Naive thymus-derived CD8-positive, alpha-beta T cell (primary cell): ENCODE results near the gene NOCT. TPM values are rescaled to one million over a fixed set of nuclear protein-coding genes. Genes with fewer than 3 reads are reported as not detected.
"Not testable (repeated sequence)": the region's sequence is repeated elsewhere in the genome, so short reads cannot be mapped to it uniquely, and the experiment has no call there.

ENCODE experiments used
- ATAC-seq, 2 donors: fragments of 150-1000 bp; cut with Tn5 transposase in 1 of 2; sonication (Bioruptor Pico), chemical (Tn5 transposase) in 1 of 2; 1 replicate in 1 of 2; 2 replicates in 1 of 2; pipeline ENCODE4 v1.10.0; 2021; ENCODE audit warnings: mild to moderate bottlenecking in 2 of 2, moderate library complexity in 2 of 2
- POLR2A ChIA-PET: fragments of 350-600 bp; sonication (Branson Sonifier 250); formaldehyde crosslinking; loops from one replicate; lab custom pipeline; 2021; ENCODE audit warnings: antibody characterized with exemption; lab: Charles Lee
- DNase-seq, 10 donors: peaks; one replicate each; pipeline versions ENCODE4 v3.0.0 to v3.0.0-alpha.2; 2020 to 2022
- H3K27ac Mint-ChIP-seq, 10 donors: one replicate each; pipeline ENCODE4 v1.8.0; 2020 to 2022; ENCODE audit warnings: mild to moderate bottlenecking in 10 of 10, mixed read lengths in 10 of 10, moderate library complexity in 4 of 10, inconsistent platforms in 1 of 10
- H3K27me3 Mint-ChIP-seq, 5 donors: one replicate each; pipeline ENCODE4 v1.8.0; 2021 to 2022; ENCODE audit warnings: mixed read lengths in 5 of 5
- H3K36me3 Mint-ChIP-seq, 3 donors: one replicate each; pipeline ENCODE4 v1.8.0; 2020 to 2022; ENCODE audit warnings: mixed read lengths in 3 of 3, mild to moderate bottlenecking in 2 of 3, inconsistent platforms in 1 of 3
- H3K4me1 Mint-ChIP-seq, 4 donors: one replicate each; pipeline ENCODE4 v1.8.0; 2021 to 2022; ENCODE audit warnings: mixed read lengths in 4 of 4
- H3K4me3 Mint-ChIP-seq, 10 donors: one replicate each; pipeline ENCODE4 v1.8.0; 2020 to 2022; ENCODE audit warnings: mild to moderate bottlenecking in 10 of 10, mixed read lengths in 10 of 10, moderate library complexity in 6 of 10, inconsistent platforms in 1 of 10
- H3K9me3 Mint-ChIP-seq, 9 donors: one replicate each; pipeline ENCODE4 v1.8.0; 2020 to 2022; ENCODE audit warnings: mixed read lengths in 9 of 9, mild to moderate bottlenecking in 3 of 9, inconsistent platforms in 1 of 9, moderate library complexity in 1 of 9
- polyA plus RNA-seq, 3 donors: library from polyadenylated mRNA; unstranded; fragments of 300-500 nt; fragmentation: Illumina TruSeq; gene quantifications; one replicate each; pipeline ENCODE4 v1.2.3, GENCODE V29; 2021
- total RNA-seq, 8 experiments: library from RNA in 2 of 8; stranded (reverse) in 2 of 8; gene quantifications; one replicate each; pipeline ENCODE4 v1.2.3 and lab custom pipeline; 2021 to 2026

NOCT gene
- total and polyA plus RNA-seq, 5 experiments from 2014 or later, result 0.44 to 2.1 (median 1.3) TPM; not detected in 1

DNA sequence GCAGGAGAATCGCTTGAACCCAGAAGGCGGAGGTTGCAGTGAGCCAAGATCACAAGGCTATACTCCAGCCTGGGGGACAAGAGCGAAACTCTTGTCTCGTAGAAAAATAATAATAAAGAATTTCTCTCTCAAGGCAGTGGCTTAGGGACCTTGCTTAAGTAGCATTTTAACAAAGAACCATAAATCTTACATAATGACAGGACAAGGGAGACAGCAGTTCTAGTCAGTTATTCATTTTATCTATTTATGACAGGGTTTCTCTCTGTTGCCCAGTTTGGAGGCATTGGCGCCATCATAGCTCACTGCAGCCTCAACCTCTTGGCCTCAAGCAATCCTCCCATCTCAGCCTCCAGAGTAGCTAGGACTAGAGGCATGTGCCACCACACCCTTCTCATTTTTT lies 31.9 kb upstream of the NOCT start:
- H3K4me1 Mint-ChIP-seq, result peaks cover 0 to 5% (median 0%) of the 10 kb centered on the region in 4 donors
- H3K36me3 Mint-ChIP-seq, result peaks cover 0 to 2% (median 0%) of the 10 kb centered on the region in 3 donors
- H3K4me3 Mint-ChIP-seq, result no peak overlapping the region
- POLR2A ChIA-PET, result no interaction called here
- H3K9me3 Mint-ChIP-seq, result peaks cover 0 to 4% (median 0%) of the 10 kb centered on the region in 9 donors
- ATAC-seq (no peak), DNase-seq (no peak)
- peaks cover 0 to 8% (median under 1%) of the 10 kb centered on the region in 5 donors for H3K27me3 Mint-ChIP-seq
- no peak overlapping the region for H3K27ac Mint-ChIP-seq

- Mint-ChIP-seq H3K27ac (no peak overlapping the region), H3K9me3 (peaks cover 0 to 4% (median 0%) of the 10 kb centered on the region in 9 donors), H3K4me1 (peaks cover 0 to 5% (median 0%) of the 10 kb centered on the region in 4 donors), H3K27me3 (peaks cover 0 to 10% (median 2%) of the 10 kb centered on the region in 5 donors), H3K4me3 (no peak overlapping the region), H3K36me3 (peaks cover 0 to 2% (median 0%) of the 10 kb centered on the region in 3 donors)
- no peak for DNase-seq
- POLR2A ChIA-PET, result no interaction called here
- ATAC-seq, result no peak
Measured at GRCh38 chr4:138984647-138985046, 30.9 kb upstream of the NOCT start.

DNA sequence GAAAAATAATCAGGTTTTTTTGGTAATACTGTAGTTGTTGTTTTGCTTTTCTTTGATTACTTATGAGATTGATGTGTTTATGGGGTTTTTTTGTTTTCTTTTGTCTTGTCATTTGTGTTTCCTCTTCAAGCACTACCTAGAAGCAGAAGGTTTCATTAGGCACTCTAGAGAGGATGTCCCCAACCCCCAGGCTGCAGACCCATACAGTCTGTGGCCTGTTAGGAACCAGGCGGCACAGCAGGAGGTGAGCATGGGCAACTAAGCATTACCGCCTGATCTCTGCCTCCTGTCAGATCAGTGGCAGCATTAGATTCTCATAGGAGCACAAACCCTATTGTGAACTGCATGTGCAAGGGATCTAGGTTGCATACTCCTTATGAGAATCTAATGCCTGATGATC lies 22.9 kb upstream of the NOCT start:
- H3K27ac Mint-ChIP-seq, result no peak overlapping the region
- H3K36me3 Mint-ChIP-seq, result peaks cover 0 to 2% (median 0%) of the 10 kb centered on the region in 3 donors

DNA sequence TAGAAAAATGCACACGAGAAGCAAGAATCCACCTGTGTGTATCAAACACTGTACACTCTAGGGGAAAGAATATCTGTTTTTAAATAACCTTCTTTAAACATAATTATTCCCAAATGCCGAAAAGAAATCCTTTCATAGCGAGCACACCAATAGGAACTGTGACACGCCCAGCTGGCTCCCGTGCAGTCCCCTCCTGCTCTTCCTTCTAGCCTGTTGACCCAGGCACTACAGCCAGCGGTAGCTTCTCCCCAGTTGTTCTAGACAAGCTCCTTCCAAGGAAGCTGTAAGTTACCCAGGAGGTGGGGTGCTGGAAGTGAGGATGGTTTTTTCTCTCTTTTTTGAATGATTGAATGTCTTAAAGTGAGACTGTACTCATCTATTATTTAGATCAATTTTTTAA lies 19.5 kb upstream of the NOCT start:
- peaks cover 0 to 4% (median 0%) of the 10 kb centered on the region in 4 donors for H3K4me1 Mint-ChIP-seq
- POLR2A ChIA-PET, result no interaction called here
- no peak for ATAC-seq

More for the DNA sequence above, 22.9 kb upstream of the NOCT start:
- H3K9me3 Mint-ChIP-seq, result peaks cover 0 to 2% (median 0%) of the 10 kb centered on the region in 9 donors
- POLR2A ChIA-PET, result no interaction called here
- H3K4me1 Mint-ChIP-seq, result peaks cover 0 to 4% (median 0%) of the 10 kb centered on the region in 4 donors
- ATAC-seq (no peak), DNase-seq (no peak)
- no peak overlapping the region for H3K4me3 Mint-ChIP-seq
- H3K27me3 Mint-ChIP-seq, result peaks cover 0 to 10% (median 4%) of the 10 kb centered on the region in 5 donors

DNA sequence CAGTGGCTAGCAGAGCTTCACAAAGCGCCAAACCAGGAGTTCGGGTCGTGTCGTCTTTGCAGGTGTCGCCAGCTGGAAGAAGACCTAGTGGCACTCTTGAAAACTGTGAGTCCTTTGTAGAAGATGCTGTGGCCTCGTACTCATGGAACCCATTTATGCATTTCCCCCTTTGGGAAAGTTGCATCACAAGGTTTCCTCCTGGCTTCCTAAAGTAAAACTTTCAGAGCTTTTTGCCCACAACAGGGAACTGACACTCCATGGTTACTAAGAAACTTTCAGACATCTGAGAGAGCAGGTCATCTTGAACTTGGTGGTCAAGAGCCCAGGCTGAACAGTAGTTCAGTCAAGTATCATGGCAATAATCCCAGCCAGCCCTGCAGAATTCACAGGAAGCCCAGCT lies 15.9 kb upstream of the NOCT start:
- Mint-ChIP-seq H3K9me3 (no peaks in the 10 kb centered on the region), H3K4me1 (no peaks in the 10 kb centered on the region), H3K4me3 (no peak overlapping the region), H3K27ac (no peak overlapping the region), H3K36me3 (no peaks in the 10 kb centered on the region), H3K27me3 (no peaks in the 10 kb centered on the region)
- ATAC-seq (no peak), DNase-seq (no peak)
- POLR2A ChIA-PET, result no interaction called here

More for the DNA sequence above, 19.5 kb upstream of the NOCT start:
- Mint-ChIP-seq H3K4me3 (no peak overlapping the region), H3K27me3 (peaks cover 0 to 1% (median 0%) of the 10 kb centered on the region in 5 donors), H3K9me3 (no peaks in the 10 kb centered on the region), H3K27ac (no peak overlapping the region), H3K36me3 (no peaks in the 10 kb centered on the region)
- no peak for DNase-seq

- H3K36me3 Mint-ChIP-seq, H3K4me1 Mint-ChIP-seq, H3K4me3 Mint-ChIP-seq, ATAC-seq, DNase-seq, H3K9me3 Mint-ChIP-seq, H3K27ac Mint-ChIP-seq, H3K27me3 Mint-ChIP-seq, POLR2A ChIA-PET: not testable (repeated sequence)
Measured at GRCh38 chr4:139000134-139000533, 15.4 kb upstream of the NOCT start.

DNA sequence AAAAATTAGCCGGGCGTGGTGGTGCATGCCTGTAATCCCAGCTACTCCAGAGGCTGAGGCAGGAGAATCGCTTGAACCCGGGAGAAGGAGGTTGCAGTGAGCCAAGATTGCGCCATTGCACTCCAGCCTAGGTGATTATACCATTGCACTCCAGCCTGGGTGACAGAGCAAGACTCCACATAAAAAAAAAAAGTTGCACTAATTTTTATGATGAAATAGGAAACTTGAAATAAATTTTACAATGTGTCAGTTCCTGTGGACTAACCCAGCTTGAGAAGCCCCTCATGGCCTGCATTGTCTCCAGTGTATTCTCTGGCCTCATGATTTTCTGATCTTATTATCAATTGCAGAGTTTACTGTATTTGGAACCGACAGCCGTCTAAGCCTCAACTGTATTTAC lies 14.2 kb upstream of the NOCT start:
- H3K4me1 Mint-ChIP-seq, result not testable (repeated sequence)

DNA sequence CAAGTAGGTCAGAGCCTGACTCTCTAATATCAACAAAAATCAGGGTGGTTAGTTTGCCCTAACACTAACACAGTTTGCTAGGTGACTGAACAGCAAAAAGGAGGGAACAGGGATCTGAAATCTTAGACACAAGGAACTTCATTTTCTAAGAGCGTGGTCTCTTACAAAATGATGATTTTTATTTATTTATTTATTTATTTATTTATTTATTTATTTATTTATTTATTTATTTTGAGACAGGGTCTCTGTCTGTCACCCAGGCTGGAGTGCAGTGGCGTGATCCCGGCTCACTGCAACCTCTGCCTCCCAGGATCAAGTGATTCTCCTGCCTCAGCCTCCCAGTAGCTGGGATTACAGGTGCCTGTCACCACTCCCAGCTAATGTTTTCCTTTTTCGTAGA lies 11.9 kb upstream of the NOCT start:
- H3K4me1 Mint-ChIP-seq, ATAC-seq, H3K27ac Mint-ChIP-seq, H3K4me3 Mint-ChIP-seq, H3K9me3 Mint-ChIP-seq, POLR2A ChIA-PET, H3K36me3 Mint-ChIP-seq, H3K27me3 Mint-ChIP-seq, DNase-seq: not testable (repeated sequence)

More for the DNA sequence above, 14.2 kb upstream of the NOCT start:
- POLR2A ChIA-PET, H3K27me3 Mint-ChIP-seq, ATAC-seq, DNase-seq, H3K9me3 Mint-ChIP-seq, H3K27ac Mint-ChIP-seq, H3K4me3 Mint-ChIP-seq, H3K36me3 Mint-ChIP-seq: not testable (repeated sequence)

GRCh38 chr4:139005774-139006173 lies 9.8 kb upstream of the NOCT start:
- ATAC-seq (no peak), DNase-seq (no peak)
- Mint-ChIP-seq H3K9me3 (peaks cover 0 to 1% (median 0%) of the 10 kb centered on the region in 9 donors), H3K27me3 (no peaks in the 10 kb centered on the region), H3K27ac (no peak overlapping the region), H3K4me3 (no peak overlapping the region), H3K4me1 (no peaks in the 10 kb centered on the region), H3K36me3 (no peaks in the 10 kb centered on the region)
- POLR2A ChIA-PET, result no interaction called here

DNA sequence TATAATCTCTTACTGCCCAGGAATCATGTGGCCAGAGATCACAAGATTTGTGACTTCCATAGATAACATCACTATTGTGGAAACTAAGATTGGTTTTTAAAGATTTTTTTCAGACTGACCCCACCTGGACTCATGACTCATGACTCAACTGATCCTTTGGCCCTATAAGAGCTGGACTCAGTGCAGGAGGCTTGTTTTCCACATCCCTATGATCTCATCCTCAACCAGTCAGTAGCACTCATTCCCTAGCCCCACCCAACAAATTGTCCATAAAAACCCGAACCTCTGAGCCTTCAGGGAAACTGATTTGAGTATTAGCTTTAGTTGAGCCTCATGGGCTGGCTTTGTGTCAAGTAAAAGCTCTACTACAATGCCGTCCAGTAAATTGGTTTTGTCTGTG lies 7.9 kb upstream of the NOCT start:
- no peak for DNase-seq
- no peak for ATAC-seq
- H3K4me3 Mint-ChIP-seq, result no peak overlapping the region
- peaks cover 0 to 2% (median 0%) of the 10 kb centered on the region in 5 donors for H3K27me3 Mint-ChIP-seq
- H3K4me1 Mint-ChIP-seq, result no peaks in the 10 kb centered on the region
- H3K36me3 Mint-ChIP-seq, result no peaks in the 10 kb centered on the region
- POLR2A ChIA-PET, result no interaction called here
- no peak overlapping the region for H3K27ac Mint-ChIP-seq
- peaks cover 0 to 1% (median 0%) of the 10 kb centered on the region in 9 donors for H3K9me3 Mint-ChIP-seq

GRCh38 chr4:139008278-139008677 lies 7.3 kb upstream of the NOCT start:
- H3K27ac Mint-ChIP-seq, H3K27me3 Mint-ChIP-seq, H3K4me3 Mint-ChIP-seq, DNase-seq, H3K4me1 Mint-ChIP-seq, H3K36me3 Mint-ChIP-seq, ATAC-seq, H3K9me3 Mint-ChIP-seq, POLR2A ChIA-PET: not testable (repeated sequence)

DNA sequence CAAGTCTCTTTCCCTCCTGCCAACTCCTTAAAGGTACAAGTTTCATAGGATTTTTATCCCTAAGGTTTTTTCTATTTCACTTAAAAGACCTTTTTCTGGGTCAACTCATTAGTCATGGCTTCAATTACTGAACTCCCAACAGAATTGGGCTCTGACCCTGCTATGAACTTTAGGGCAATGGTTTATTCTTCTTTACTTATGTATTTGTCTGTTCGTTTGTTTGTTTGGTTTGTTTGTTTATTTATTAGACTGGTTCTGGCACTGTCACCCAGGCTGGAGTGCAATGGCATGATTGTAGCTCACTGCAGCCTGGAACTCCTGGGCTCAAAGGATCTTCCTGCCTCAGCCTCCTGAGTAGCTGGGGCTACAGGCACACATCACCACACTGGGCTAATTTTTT lies 5.9 kb upstream of the NOCT start:
- peaks cover 0 to 1% (median 0%) of the 10 kb centered on the region in 9 donors for H3K9me3 Mint-ChIP-seq
- peaks cover 0 to 2% (median 0%) of the 10 kb centered on the region in 5 donors for H3K27me3 Mint-ChIP-seq
- POLR2A ChIA-PET, result no interaction called here
- H3K36me3 Mint-ChIP-seq, result no peaks in the 10 kb centered on the region
- peaks cover 0 to 5% (median 4%) of the 10 kb centered on the region in 4 donors for H3K4me1 Mint-ChIP-seq
- DNase-seq, result no peak
- H3K27ac Mint-ChIP-seq, result peak overlapping the region in 1 of 10 donors; percentile 14
- ATAC-seq, result no peak
- no peak overlapping the region for H3K4me3 Mint-ChIP-seq

DNA sequence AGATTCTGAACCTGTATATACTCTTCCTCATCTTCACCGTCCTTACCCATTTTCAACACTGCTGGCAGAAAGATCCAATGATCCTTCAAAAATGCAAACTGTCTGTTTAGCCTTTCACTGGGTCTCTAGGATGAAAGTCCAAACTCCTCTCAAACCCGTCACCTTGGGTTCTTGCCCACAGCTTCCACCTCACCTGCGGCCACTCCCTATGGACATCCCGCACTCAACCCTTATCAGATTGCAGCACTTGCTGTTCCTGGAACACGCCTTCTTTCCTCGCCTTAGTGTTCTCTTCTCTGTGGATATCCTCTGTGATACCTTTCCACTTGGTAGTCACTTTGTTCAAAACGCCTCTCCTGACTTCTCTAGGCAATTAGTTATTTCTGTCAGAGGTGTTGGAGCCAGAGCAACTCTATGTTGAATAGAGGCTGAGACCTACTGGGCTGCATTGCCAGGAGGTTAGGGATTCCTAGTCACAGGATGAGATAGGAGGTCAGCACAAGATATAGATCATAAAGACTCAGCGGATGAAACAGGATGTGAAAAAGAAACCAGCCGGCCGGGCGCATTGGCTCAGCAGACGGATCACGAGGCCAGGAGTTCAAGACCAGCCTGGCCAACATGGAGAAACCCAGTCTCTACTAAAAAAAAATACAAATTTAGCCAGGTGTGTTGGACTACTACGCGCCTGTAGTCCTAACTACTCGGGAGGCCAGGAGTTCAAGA lies 4.2 kb upstream of the NOCT start:
- H3K27ac Mint-ChIP-seq, result peak overlapping the region in 1 of 10 donors; percentile 44
- POLR2A ChIA-PET, result no interaction called here
- peaks cover 5 to 15% (median 11%) of the 10 kb centered on the region in 4 donors for H3K4me1 Mint-ChIP-seq

More for the DNA sequence above, 4.2 kb upstream of the NOCT start:
- Mint-ChIP-seq H3K4me3 (no peak overlapping the region), H3K36me3 (no peaks in the 10 kb centered on the region), H3K27me3 (peaks cover 0 to 2% (median 0%) of the 10 kb centered on the region in 5 donors), H3K9me3 (peaks cover 0 to 1% (median 0%) of the 10 kb centered on the region in 9 donors)
- DNase-seq, result no peak
- ATAC-seq, result no peak
